Suprapubic skin (tissue), 4 donors: Measurements from ENCODE around the gene RIMBP2.

ENCODE experiments used
- CTCF ChIP-seq, 2 donors: fragments of 200-600 bp in 1 of 2; fragments of 450-650 bp in 1 of 2; sonication (generic) in 1 of 2; IDR thresholded peaks; one replicate each; pipeline ENCODE4 v1.5.1; 2016 to 2019; ENCODE audit warnings: antibody characterized with exemption in 2 of 2, mild to moderate bottlenecking in 1 of 2, moderate library complexity in 1 of 2
- EP300 ChIP-seq: sonication (generic); formaldehyde crosslinking; IDR thresholded peaks from one replicate; pipeline ENCODE4 v1.6.1; 2017; ENCODE audit warnings: antibody characterized with exemption
- POLR2A ChIP-seq, 2 donors: fragments of 450-650 bp; IDR thresholded peaks; one replicate each; pipeline ENCODE4 v1.6.1; 2017; ENCODE audit warnings: antibody characterized with exemption in 2 of 2, mild to moderate bottlenecking in 2 of 2, moderate library complexity in 2 of 2
- POLR2AphosphoS5 ChIP-seq, 3 donors: sonication (generic); formaldehyde crosslinking; IDR thresholded peaks; one replicate each; pipeline ENCODE4 v1.6.1; 2017; ENCODE audit warnings: antibody characterized with exemption in 3 of 3

DNA sequence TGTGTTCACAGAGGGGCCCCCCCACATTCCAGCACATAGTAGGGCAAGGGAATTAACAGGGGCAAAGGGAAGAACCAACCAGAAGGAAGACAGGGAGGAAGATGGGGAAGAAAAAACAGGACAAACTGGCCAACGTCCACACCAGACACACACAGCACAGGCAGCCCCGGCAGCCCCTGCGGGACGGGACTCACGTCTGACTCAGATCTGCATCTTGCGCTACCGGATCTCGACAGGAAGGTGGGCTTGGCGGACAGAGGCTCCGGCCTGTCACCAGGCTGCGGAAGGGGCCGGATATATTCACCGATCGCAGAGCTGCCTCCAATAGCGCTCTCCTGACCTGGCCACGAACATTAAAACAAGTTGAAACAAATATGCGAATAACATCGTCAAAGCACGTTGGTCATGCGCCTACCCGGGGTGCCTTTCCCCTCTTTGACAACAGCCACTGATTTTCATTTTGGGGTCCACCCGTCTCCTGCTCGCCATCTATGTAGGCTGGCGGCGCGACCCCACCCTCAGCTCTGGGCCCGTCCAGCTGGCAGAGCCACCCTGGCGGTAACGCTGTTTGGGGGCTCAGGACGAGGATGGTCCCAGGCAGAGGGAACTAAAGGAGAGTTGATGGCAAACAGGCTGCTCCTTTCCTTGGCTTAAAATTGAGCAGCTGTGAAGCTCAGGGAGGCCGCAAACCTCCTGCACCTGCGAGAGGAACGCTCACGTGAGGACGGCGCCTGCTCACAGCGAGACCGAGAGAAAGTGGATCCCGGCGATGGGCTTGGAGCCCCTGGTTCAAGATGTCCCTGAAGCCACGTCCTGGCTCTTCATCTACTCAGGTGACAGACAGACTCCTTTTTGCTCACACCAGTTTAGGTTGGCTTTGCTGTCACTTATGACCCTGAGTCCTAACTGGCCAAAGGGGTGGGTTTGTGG is 264.8 kb downstream of the RIMBP2 start:
- TF ChIP-seq CTCF (IDR thresholded peaks at IDR 0.05) (no peak), POLR2AphosphoS5 (IDR thresholded peaks at IDR 0.05) (no peak), POLR2A (IDR thresholded peaks at IDR 0.05) (no peak), EP300 (no peak)
